ENCODE data around the gene RRP1. TPM values are rescaled to one million over a fixed set of nuclear protein-coding genes. Genes with fewer than 3 reads are reported as not detected.

Gene RRP1
- total and polyA plus RNA-seq, 2 of the 13 experiments (the other 11 are each of a cell fraction or from before 2014, with no cell fraction given): 20.1 to 35.1 TPM

DNA sequence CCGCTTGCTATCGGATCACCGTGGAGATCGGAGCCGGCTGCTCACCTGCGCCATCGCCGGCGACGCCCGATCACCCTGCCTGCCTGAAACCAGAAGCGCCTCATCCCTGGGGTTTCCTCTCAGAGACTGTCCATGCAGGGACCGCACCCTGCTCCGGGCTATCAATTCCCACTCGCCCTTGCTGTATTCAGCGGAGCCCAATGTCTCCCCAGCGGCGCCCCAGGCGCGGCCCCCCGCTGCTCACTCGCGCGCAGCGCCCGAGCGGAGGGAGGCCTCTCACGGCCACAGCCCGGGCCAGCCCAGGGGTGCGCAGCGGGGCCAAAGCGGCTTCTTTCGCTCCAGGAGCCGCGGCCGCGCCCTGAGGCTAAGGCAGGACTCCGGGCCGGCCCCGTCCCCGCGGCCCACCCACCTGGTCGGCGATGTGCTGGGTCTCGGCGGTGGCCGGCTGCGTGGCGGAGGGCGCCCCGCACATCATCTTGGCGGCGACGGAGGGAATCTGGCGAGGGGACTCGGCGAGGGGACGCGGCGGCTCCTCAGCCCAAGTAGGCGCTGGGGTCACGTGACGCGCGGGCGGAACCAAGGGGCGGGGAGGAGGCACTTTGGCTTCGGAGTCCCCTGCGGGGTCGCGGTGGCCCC, 13.5 kb upstream of the RRP1 start, which contains the start of gene CSTB (continued):
- TF ChIP-seq AHR (CRISPR knock-in tag; IDR thresholded peaks at IDR 0.05): peak; percentile 72; the same call in 1 of the 2 replicates
- no peak for TF ChIP-seq SRF (IDR thresholded peaks at IDR 0.05; ENCODE audit: low read depth, low read length)
- TF ChIP-seq ZBTB7B (CRISPR knock-in tag; IDR thresholded peaks at IDR 0.05): peak; percentile 53; the same call in 1 of the 2 replicates
- no peak for TF ChIP-seq ZNF567 (CRISPR knock-in tag; IDR thresholded peaks at IDR 0.05; ENCODE audit: borderline replicate concordance)
- TF ChIP-seq ZNF225 (CRISPR knock-in tag; IDR thresholded peaks at IDR 0.05): 0 out of 2 replicates have a peak, but pooled peaks have one; percentile 40
- TF ChIP-seq, protein P1, sequence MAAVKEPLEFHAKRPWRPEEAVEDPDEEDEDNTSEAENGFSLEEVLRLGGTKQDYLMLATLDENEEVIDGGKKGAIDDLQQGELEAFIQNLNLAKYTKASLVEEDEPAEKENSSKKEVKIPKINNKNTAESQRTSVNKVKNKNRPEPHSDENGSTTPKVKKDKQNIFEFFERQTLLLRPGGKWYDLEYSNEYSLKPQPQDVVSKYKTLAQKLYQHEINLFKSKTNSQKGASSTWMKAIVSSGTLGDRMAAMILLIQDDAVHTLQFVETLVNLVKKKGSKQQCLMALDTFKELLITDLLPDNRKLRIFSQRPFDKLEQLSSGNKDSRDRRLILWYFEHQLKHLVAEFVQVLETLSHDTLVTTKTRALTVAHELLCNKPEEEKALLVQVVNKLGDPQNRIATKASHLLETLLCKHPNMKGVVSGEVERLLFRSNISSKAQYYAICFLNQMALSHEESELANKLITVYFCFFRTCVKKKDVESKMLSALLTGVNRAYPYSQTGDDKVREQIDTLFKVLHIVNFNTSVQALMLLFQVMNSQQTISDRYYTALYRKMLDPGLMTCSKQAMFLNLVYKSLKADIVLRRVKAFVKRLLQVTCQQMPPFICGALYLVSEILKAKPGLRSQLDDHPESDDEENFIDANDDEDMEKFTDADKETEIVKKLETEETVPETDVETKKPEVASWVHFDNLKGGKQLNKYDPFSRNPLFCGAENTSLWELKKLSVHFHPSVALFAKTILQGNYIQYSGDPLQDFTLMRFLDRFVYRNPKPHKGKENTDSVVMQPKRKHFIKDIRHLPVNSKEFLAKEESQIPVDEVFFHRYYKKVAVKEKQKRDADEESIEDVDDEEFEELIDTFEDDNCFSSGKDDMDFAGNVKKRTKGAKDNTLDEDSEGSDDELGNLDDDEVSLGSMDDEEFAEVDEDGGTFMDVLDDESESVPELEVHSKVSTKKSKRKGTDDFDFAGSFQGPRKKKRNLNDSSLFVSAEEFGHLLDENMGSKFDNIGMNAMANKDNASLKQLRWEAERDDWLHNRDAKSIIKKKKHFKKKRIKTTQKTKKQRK (IDR thresholded peaks at IDR 0.05; ENCODE audit: low read length): no peak
- TF ChIP-seq, protein P2, sequence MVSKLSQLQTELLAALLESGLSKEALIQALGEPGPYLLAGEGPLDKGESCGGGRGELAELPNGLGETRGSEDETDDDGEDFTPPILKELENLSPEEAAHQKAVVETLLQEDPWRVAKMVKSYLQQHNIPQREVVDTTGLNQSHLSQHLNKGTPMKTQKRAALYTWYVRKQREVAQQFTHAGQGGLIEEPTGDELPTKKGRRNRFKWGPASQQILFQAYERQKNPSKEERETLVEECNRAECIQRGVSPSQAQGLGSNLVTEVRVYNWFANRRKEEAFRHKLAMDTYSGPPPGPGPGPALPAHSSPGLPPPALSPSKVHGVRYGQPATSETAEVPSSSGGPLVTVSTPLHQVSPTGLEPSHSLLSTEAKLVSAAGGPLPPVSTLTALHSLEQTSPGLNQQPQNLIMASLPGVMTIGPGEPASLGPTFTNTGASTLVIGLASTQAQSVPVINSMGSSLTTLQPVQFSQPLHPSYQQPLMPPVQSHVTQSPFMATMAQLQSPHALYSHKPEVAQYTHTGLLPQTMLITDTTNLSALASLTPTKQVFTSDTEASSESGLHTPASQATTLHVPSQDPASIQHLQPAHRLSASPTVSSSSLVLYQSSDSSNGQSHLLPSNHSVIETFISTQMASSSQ (IDR thresholded peaks at IDR 0.05; ENCODE audit: low read depth): no peak
- TF ChIP-seq, protein P2 (CRISPR knock-in tag; IDR thresholded peaks at IDR 0.05; ENCODE audit: borderline replicate concordance): no peak; the same call in 1 of the 2 replicates
- no peak for TF ChIP-seq ZNF264 (CRISPR knock-in tag; IDR thresholded peaks at IDR 0.05)
- TF ChIP-seq BRD4 (CRISPR knock-in tag; IDR thresholded peaks at IDR 0.05): peak; percentile 80
- TF ChIP-seq, protein P3, sequence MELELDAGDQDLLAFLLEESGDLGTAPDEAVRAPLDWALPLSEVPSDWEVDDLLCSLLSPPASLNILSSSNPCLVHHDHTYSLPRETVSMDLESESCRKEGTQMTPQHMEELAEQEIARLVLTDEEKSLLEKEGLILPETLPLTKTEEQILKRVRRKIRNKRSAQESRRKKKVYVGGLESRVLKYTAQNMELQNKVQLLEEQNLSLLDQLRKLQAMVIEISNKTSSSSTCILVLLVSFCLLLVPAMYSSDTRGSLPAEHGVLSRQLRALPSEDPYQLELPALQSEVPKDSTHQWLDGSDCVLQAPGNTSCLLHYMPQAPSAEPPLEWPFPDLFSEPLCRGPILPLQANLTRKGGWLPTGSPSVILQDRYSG (CRISPR knock-in tag; IDR thresholded peaks at IDR 0.05): 0 out of 2 replicates have a peak, but pooled peaks have one; percentile 46
- TF ChIP-seq XRCC5 (optimal IDR thresholded peaks at IDR 0.05; ENCODE audit: low read length): peak; percentile 35
- TF ChIP-seq ZNF136 (CRISPR knock-in tag; IDR thresholded peaks at IDR 0.05; ENCODE audit: low read depth): 0 out of 2 replicates have a peak, but pooled peaks have one; percentile 12
- TF ChIP-seq SP4 (CRISPR knock-in tag; IDR thresholded peaks at IDR 0.05): peak; percentile 52; the same call in 1 of the 2 replicates
- TF ChIP-seq SAP130 (CRISPR knock-in tag; IDR thresholded peaks at IDR 0.05; ENCODE audit: low read depth): peak; percentile 71
- no peak for TF ChIP-seq ATAD3A (CRISPR knock-in tag; IDR thresholded peaks at IDR 0.05)
- TF ChIP-seq NFIB (CRISPR knock-in tag; IDR thresholded peaks at IDR 0.05; ENCODE audit: borderline replicate concordance): no peak
- no peak for TF ChIP-seq ZNF816 (CRISPR knock-in tag; IDR thresholded peaks at IDR 0.05; ENCODE audit: borderline replicate concordance)
- TF ChIP-seq PAF1 (CRISPR knock-in tag; IDR thresholded peaks at IDR 0.05): no peak
- TF ChIP-seq RBFOX2 (IDR thresholded peaks at IDR 0.05; ENCODE audit: low read depth, low read length): peak; percentile 95
- no peak for TF ChIP-seq ZKSCAN5 (CRISPR knock-in tag; IDR thresholded peaks at IDR 0.05)
- TF ChIP-seq, protein P4, sequence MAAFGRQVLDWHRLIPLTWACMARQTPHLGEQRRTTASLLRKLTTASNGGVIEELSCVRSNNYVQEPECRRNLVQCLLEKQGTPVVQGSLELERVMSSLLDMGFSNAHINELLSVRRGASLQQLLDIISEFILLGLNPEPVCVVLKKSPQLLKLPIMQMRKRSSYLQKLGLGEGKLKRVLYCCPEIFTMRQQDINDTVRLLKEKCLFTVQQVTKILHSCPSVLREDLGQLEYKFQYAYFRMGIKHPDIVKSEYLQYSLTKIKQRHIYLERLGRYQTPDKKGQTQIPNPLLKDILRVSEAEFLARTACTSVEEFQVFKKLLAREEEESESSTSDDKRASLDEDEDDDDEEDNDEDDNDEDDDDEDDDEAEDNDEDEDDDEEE (CRISPR knock-in tag; IDR thresholded peaks at IDR 0.05): peak; percentile 91; the same call in 1 of the 2 replicates
